Activated CD4-positive, alpha-beta T cell treated with anti-CD3 and anti-CD28 coated beads, Interleukin-2, amount 10 ng/mL, durations not matched to agents 24 days and 14 days (primary cell): Measurements from ENCODE around the gene FCMR. TPM values are rescaled to one million over a fixed set of nuclear protein-coding genes. Genes with fewer than 3 reads are reported as not detected.
"Not testable (repeated sequence)": the region's sequence is repeated elsewhere in the genome, so short reads cannot be mapped to it uniquely, and the experiment has no call there.

Experiments used
- DNase-seq: peaks from one replicate; pipeline ENCODE4 v3.0.0; 2022
- H3K27ac Mint-ChIP-seq: one replicate; pipeline ENCODE4 v1.8.0; 2022; ENCODE audit warnings: mild to moderate bottlenecking, mixed read lengths
- H3K27me3 Mint-ChIP-seq: one replicate; pipeline ENCODE4 v1.8.0; 2022; ENCODE audit warnings: mixed read lengths
- H3K36me3 Mint-ChIP-seq: one replicate; pipeline ENCODE4 v1.8.0; 2022; ENCODE audit warnings: low read depth, mild to moderate bottlenecking, mixed read lengths
- H3K4me1 Mint-ChIP-seq: one replicate; pipeline ENCODE4 v1.8.0; 2021; ENCODE audit warnings: mixed read lengths
- H3K4me3 Mint-ChIP-seq: one replicate; pipeline ENCODE4 v1.8.0; 2022; ENCODE audit warnings: mild to moderate bottlenecking, moderate library complexity, mixed read lengths
- H3K9me3 Mint-ChIP-seq: one replicate; pipeline ENCODE4 v1.8.0; 2021; ENCODE audit warnings: mixed read lengths
- intact Hi-C: fragments of 100-400 bp; cut with micrococcal nuclease; formaldehyde crosslinking; loops from one replicate; pipeline ENCODE4 v1.15.1; 2023
- total RNA-seq: library from RNA; stranded (reverse); gene quantifications from 2 replicates; pipeline ENCODE4 v1.2.3, GENCODE V29; 2022

The FCMR gene
- total RNA-seq, 1 donor from 2014 or later, result 19.6 TPM

DNA sequence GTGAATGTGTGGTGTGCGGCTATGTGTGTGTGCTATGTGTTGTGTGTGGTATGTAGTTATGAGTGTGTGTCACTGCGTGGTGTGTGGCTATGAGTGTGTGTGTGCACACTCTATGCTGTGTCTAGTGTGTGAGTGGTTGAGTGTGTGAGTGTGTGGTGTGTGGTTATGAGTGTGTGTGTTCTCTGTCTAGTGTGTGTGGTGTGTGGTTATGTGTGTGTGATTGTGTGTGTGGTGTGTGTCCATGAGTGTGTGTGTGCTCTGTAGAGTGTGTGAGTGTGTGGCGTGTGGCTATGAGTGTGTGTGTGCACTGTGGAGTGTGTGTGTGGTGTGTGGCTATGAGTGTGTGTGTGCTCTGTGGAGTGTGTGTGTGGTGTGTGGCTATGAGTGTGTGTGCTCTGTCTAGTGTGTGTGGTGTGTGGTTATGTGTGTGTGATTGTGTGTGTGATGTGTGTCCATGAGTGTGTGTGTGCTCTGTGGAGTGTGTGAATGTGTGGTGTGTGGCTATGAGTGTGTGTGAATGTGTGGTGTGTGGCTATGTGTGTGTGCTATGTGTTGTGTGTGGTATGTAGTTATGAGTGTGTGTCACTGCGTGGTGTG lies 2.3 kb upstream of the FCMR start:
- H3K9me3 Mint-ChIP-seq, H3K36me3 Mint-ChIP-seq, H3K27me3 Mint-ChIP-seq, DNase-seq, H3K4me3 Mint-ChIP-seq, H3K27ac Mint-ChIP-seq: not testable (repeated sequence)
- intact Hi-C loops, result loop anchor here (1.0 to 10.0 kb wide), 4 partner anchors 128 to 481 kb away; partner anchors contain the start of genes CD55, PFKFB2 and YOD1
- H3K4me1 Mint-ChIP-seq, result peaks cover 24% of the 10 kb centered on the region

DNA sequence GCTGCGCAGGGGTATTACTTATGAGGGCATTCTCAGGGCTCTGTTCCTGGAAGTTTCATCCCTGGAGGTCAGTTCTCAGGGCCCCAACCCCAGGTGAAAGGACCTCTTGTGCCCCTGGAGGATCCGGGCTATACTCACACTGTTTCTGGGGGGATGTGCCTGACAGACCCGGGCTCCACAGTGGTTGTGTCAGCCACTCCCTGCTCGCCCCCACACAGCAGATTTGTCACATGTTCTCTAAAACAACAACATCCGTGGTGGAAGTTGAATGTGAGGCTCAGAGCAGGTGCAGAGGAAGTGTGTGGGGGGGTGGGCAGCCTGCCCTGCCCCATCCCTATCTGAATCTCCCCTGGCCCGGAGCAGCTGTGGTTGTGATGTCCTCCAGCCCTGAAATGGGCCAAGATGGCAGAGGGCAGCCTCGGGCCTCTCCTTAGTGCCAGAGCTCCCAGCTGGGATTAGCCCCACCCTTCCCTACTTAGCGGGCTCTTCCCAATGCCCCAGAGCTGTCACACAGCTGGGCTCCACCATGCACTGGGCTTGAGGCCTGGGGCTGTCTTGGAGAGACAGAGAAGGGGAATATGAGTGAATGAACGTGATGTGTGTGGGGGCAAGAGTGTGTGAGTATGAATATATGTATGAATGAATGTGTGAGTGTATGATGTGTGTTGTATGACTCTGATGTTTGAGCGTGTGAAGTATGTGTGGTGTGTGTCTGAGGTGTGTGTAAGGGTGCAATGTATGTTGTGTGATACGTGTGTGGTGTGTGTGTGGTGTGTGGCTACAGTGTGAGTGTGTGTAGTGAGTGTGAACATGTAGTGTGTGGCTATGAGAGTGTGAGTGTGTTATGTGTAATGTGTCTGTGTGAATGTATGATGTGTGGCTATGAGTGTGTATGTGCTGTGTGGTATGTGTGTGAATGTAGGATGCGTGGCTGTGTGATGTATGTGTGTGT lies 1.5 kb upstream of the FCMR start:
- no peak overlapping the region for H3K27ac Mint-ChIP-seq

DNA sequence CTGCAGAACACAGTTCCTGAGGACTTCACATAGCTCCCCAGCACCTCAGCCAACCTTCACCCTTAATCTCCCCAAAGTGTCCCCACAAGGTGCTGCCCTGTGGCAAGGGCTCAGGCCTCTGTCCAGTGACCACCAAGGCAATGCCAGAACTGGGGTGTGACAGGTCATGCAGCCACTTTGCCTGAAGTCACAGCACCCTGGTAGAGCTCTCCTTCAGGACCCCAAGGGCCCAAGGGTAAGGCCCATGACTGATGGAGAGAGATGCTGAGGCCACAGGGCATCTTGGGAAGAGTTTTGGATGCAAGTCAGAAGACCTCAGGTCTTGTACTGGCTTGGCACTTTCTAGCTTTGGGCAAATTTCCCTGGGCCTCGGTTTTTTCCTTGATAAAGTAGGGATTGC lies 783 bp upstream of the FCMR start:
- Mint-ChIP-seq H3K4me1 (peaks cover 36% of the 10 kb centered on the region), H3K4me3 (no peak overlapping the region), H3K36me3 (peaks cover 16% of the 10 kb centered on the region), H3K27ac (no peak overlapping the region), H3K9me3 (no peaks in the 10 kb centered on the region), H3K27me3 (no peaks in the 10 kb centered on the region)
- peak; percentile 69 for DNase-seq
- intact Hi-C loops, result loop anchor here (5.0 to 10.0 kb wide), 3 partner anchors 130 to 482 kb away; partner anchors contain the start of genes PFKFB2 and YOD1

More for the DNA sequence above, 1.5 kb upstream of the FCMR start:
- H3K9me3 Mint-ChIP-seq, result no peaks in the 10 kb centered on the region
- peaks cover 10% of the 10 kb centered on the region for H3K36me3 Mint-ChIP-seq
- peak; percentile 89 for DNase-seq
- intact Hi-C loops, result loop anchor here (1.0 to 10.0 kb wide), 4 partner anchors 129 to 482 kb away; partner anchors contain the start of genes CD55, PFKFB2 and YOD1
- H3K27me3 Mint-ChIP-seq, result no peaks in the 10 kb centered on the region
- peaks cover 29% of the 10 kb centered on the region for H3K4me1 Mint-ChIP-seq
- H3K4me3 Mint-ChIP-seq, result no peak overlapping the region

- Mint-ChIP-seq H3K27me3 (no peaks in the 10 kb centered on the region), H3K36me3 (peaks cover 55% of the 10 kb centered on the region)
- intact Hi-C loops, result no loop called here
Measured at GRCh38 chr1:206918076-206918475, 3.7 kb downstream of the FCMR start.

DNA sequence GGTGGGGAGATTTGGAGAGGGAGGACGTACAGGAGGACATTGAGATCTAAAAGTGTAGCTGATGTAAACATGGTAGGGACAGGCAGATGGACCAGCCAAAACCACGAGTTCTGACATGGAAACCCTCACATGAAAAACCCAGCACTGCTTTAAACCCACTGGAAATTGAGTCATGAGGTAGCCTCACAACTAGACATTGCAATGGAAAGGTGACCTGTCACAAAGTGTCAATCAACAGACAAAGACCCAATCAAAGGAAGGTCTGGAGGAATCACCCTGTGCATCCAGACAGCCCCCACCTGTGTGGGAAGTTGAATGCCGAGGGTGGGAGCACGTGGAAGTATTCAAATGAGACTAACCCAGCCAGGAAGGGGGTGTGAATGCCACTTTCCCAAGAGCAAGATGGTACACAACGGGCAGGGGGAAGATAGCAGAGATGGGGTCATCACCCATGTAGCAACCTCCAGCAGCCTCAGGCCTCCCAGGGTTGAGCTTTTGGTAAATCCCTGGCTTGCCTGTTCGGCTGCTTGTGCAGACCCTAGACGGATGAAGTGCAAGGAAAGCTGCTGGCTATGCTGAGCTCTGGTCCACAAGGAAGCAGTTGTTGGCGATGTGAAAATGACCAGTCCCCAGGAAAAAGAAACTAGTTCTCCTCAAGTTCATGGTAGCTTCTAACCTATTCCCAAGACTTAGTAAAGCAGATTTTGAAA lies 5.6 kb downstream of the FCMR start:
- no peaks in the 10 kb centered on the region for H3K9me3 Mint-ChIP-seq
- H3K4me3 Mint-ChIP-seq, result peak overlapping the region; percentile 32
- no peak for DNase-seq
- peaks cover 69% of the 10 kb centered on the region for H3K4me1 Mint-ChIP-seq
- H3K27me3 Mint-ChIP-seq, result no peaks in the 10 kb centered on the region
- H3K36me3 Mint-ChIP-seq, result peaks cover 73% of the 10 kb centered on the region
- H3K27ac Mint-ChIP-seq, result peak overlapping the region; percentile 39
- intact Hi-C loops, result no loop called here

More at GRCh38 chr1:206918076-206918475, 3.7 kb downstream of the FCMR start:
- peak overlapping the region; percentile 39 for H3K27ac Mint-ChIP-seq
- no peak for DNase-seq
- peaks cover 68% of the 10 kb centered on the region for H3K4me1 Mint-ChIP-seq
- no peaks in the 10 kb centered on the region for H3K9me3 Mint-ChIP-seq
- peak overlapping the region; percentile 57 for H3K4me3 Mint-ChIP-seq

GRCh38 chr1:206915030-206915735 lies 6.6 kb downstream of the FCMR start:
- H3K4me3 Mint-ChIP-seq, result no peak overlapping the region
- intact Hi-C loops, result no loop called here
- no peak overlapping the region for H3K27ac Mint-ChIP-seq
- no peaks in the 10 kb centered on the region for H3K27me3 Mint-ChIP-seq
- DNase-seq, result no peak
- peaks cover 73% of the 10 kb centered on the region for H3K36me3 Mint-ChIP-seq
- H3K4me1 Mint-ChIP-seq, result peaks cover 66% of the 10 kb centered on the region
- no peaks in the 10 kb centered on the region for H3K9me3 Mint-ChIP-seq

DNA sequence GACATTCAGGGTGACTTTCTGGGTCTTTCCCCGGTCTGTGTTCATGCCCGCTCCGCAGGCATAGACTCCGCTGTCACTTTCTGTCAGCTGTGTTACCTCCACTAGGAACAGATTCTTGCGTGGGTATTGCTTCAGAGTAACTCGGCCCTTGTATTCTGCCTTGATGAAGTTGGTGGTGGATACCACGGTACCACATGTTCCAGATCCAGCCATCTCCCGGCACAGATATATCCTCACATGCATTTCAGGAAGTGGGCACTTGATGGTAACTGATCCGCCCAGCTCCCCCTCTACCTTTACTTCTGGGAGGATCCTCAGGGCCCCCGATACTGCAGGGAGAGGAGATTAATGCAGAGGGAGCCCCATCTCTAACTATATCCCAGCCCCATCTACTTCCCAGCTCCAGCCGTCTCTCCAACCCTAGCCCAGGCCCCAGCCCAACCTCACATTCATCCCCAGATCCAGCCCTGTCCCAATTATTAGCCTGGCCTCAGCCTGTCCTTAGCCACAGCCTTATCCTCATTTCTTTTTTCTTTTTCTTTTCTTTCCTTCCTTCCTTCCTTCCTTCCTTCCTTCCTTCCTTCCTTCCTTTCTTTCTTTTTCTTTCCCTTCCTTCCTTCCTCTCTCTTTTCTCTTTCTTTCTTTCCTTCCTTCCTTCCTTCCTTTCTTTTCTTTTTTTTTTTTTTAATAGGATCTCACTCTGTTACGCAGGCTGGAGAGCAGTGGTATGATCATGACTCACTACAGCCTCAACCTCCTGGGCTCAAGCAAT lies 7.8 kb downstream of the FCMR start:
- H3K9me3 Mint-ChIP-seq, result no peaks in the 10 kb centered on the region
- no peak overlapping the region for H3K4me3 Mint-ChIP-seq
- H3K27ac Mint-ChIP-seq, result peak overlapping the region; percentile 34
- peaks cover 71% of the 10 kb centered on the region for H3K36me3 Mint-ChIP-seq
- H3K4me1 Mint-ChIP-seq, result peaks cover 62% of the 10 kb centered on the region
- intact Hi-C loops, result loop anchor here (2.0 kb wide), 1 partner anchor 179 kb away; no protein-coding TSS in a partner anchor
- DNase-seq, result no peak
- peaks cover under 1% of the 10 kb centered on the region for H3K27me3 Mint-ChIP-seq

DNA sequence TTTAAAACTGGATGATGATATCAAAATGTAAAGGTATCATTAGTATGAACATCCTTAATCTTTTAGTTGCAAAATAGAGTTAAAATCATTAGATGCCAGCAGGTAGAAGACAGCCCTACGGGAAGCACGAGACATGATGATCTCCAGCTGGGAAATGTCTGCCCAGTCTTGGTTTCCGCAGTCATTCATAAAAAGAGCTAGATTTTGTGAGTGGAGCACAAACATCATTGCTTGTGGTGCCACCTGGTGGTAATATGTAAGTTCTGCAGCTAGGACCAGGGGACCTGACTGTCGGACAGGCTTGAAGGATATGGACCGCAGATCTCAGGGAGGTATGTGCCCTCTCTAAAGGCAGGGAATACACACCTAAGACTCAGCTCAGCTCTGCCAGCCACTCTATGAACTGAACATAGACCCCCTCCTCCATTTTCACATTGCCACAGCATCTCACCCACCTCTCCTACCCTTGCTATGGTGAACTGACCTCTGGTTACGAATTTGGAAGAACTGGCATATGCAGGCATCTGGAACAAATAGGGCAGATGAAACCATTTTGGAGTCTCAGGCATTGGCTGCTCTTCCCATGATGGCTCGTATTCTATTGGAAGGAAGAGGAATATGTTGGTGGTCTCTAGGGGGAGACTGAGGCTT lies 9.2 kb downstream of the FCMR start:
- H3K27me3 Mint-ChIP-seq, result peaks cover 3% of the 10 kb centered on the region
- H3K36me3 Mint-ChIP-seq, result peaks cover 72% of the 10 kb centered on the region
- no peaks in the 10 kb centered on the region for H3K9me3 Mint-ChIP-seq
- DNase-seq, result peak; percentile 91
- no peak overlapping the region for H3K4me3 Mint-ChIP-seq
- intact Hi-C loops, result loop anchor here (1.0 to 2.0 kb wide), 4 partner anchors 47 to 186 kb away; partner anchors contain the start of gene IL20
- no peak overlapping the region for H3K27ac Mint-ChIP-seq
- H3K4me1 Mint-ChIP-seq, result peaks cover 59% of the 10 kb centered on the region

GRCh38 chr1:206911064-206911663 lies 10.6 kb downstream of the FCMR start:
- no peak overlapping the region for H3K27ac Mint-ChIP-seq
- H3K4me1 Mint-ChIP-seq, result peaks cover 55% of the 10 kb centered on the region
- H3K36me3 Mint-ChIP-seq, result peaks cover 67% of the 10 kb centered on the region
- H3K27me3 Mint-ChIP-seq, result peaks cover 3% of the 10 kb centered on the region
- DNase-seq, result peak; percentile 81
- H3K9me3 Mint-ChIP-seq, result no peaks in the 10 kb centered on the region
- intact Hi-C loops, result loop anchor here (1.0 kb wide), 1 partner anchor 276 kb away; the partner anchor contains the start of gene DYRK3
- H3K4me3 Mint-ChIP-seq, result no peak overlapping the region

- peak overlapping the region; percentile 37 for H3K4me3 Mint-ChIP-seq
- H3K4me1 Mint-ChIP-seq, result peaks cover 55% of the 10 kb centered on the region
- no peaks in the 10 kb centered on the region for H3K9me3 Mint-ChIP-seq
- peaks cover 3% of the 10 kb centered on the region for H3K27me3 Mint-ChIP-seq
- no peak overlapping the region for H3K27ac Mint-ChIP-seq
- DNase-seq, result no peak
- intact Hi-C loops, result loop anchor here (5.0 kb wide), 1 partner anchor 427 kb away; no protein-coding TSS in a partner anchor
- peaks cover 64% of the 10 kb centered on the region for H3K36me3 Mint-ChIP-seq
Measured at GRCh38 chr1:206909883-206910318, 11.8 kb downstream of the FCMR start.

GRCh38 chr1:206909161-206909882 lies 12.4 kb downstream of the FCMR start:
- Mint-ChIP-seq H3K36me3 (peaks cover 64% of the 10 kb centered on the region), H3K27me3 (peaks cover 3% of the 10 kb centered on the region), H3K4me1 (peaks cover 56% of the 10 kb centered on the region), H3K9me3 (no peaks in the 10 kb centered on the region), H3K4me3 (peak overlapping the region; percentile 67), H3K27ac (no peak overlapping the region)
- intact Hi-C loops, result loop anchor here (5.0 kb wide), 1 partner anchor 428 kb away; no protein-coding TSS in a partner anchor
- DNase-seq, result peak; percentile 83
